ENCODE results near the gene SLC25A39. TPM values are rescaled to one million over a fixed set of nuclear protein-coding genes. Genes with fewer than 3 reads are reported as not detected.
"Not testable (repeated sequence)": the region's sequence is repeated elsewhere in the genome, so short reads cannot be mapped to it uniquely, and the experiment has no call there.

SLC25A39 gene, protein sequence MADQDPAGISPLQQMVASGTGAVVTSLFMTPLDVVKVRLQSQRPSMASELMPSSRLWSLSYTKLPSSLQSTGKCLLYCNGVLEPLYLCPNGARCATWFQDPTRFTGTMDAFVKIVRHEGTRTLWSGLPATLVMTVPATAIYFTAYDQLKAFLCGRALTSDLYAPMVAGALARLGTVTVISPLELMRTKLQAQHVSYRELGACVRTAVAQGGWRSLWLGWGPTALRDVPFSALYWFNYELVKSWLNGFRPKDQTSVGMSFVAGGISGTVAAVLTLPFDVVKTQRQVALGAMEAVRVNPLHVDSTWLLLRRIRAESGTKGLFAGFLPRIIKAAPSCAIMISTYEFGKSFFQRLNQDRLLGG
- total RNA-seq (10 to 100 TPM; 36.3 to 54.7 (median 43.1) TPM), polyA plus RNA-seq (100 to 1,000 TPM in 1 of 2 donors, 10 to 100 TPM in 1; 81.8 to 105 TPM)
- long read RNA-seq, donor 1, transcript SLC25A39-202 (12 exons, 1,565 nt): minor isoform, 20 of 113 reads
- long read RNA-seq, donor 1, transcript SLC25A39-201 (12 exons, 1,607 nt): major isoform, 53 of 113 reads
- long read RNA-seq, donor 1, partial matches to known transcripts: 21 of 113 reads
- long read RNA-seq, donor 1, other reads (novel, unspliced or antisense): 16 of 113 reads
- long read RNA-seq, donor 2, transcript SLC25A39-202 (12 exons, 1,565 nt): minor isoform, 10 of 115 reads
- long read RNA-seq, donor 2, transcript SLC25A39-201 (12 exons, 1,607 nt): major isoform, 66 of 115 reads
- long read RNA-seq, donor 2, partial matches to known transcripts: 18 of 115 reads
- long read RNA-seq, donor 2, other reads (novel, unspliced or antisense): 19 of 115 reads
- long read RNA-seq, donor 3, transcript SLC25A39-202 (12 exons, 1,565 nt): minor isoform, 26 of 197 reads
- long read RNA-seq, donor 3, transcript SLC25A39-201 (12 exons, 1,607 nt): major isoform, 127 of 197 reads
- long read RNA-seq, donor 3, transcript SLC25A39-212 (12 exons, 1,542 nt): minor isoform, 5 of 197 reads
- long read RNA-seq, donor 3, partial matches to known transcripts: 17 of 197 reads
- long read RNA-seq, donor 3, other reads (novel, unspliced or antisense): 20 of 197 reads

DNA sequence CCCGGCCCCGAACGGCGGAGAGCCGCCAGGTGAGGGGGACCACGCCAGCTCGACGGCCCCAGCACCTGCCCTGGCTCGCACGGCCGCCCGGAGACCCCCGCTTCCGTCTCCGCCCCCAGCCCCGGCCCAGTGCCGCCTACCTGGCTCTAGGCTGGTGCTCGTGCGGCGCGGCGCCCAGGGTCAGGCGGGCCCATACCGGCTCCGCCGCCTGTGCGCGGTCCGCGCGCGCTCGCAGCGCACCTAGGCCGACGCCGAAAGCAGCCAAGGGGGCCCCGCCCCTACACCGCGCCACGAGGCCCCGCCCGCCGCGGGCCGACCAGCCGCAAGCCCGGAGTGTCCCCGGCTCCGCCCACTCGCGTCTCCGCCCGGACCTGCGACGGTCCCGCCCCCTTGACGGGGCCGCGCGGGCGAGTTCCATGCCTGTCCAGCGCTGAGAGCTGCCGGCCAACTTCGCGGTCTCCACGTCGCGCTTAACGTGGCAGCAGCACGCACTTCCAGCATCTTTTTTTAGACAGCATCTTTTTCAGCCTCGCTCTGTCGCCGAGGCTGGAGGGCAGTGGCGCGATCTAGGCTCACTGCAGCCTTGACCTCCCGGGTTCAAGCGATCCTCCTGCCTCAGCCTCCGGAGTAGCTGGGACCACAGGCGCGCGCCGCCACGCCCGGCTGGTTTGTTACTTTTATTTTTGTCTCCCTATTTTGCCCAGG lies at the start of gene SLC25A39:
TSS of gene SLC25A39 (minus strand) at position 253 of the 705 bp plus-strand sequence. CDS start 1,261 bp downstream, outside the sequence.
- H3K4me3 ChIP-seq: peak within 1 kb of the TSS; percentile 90 to 100 (median 98)
- TF ChIP-seq, protein P1, sequence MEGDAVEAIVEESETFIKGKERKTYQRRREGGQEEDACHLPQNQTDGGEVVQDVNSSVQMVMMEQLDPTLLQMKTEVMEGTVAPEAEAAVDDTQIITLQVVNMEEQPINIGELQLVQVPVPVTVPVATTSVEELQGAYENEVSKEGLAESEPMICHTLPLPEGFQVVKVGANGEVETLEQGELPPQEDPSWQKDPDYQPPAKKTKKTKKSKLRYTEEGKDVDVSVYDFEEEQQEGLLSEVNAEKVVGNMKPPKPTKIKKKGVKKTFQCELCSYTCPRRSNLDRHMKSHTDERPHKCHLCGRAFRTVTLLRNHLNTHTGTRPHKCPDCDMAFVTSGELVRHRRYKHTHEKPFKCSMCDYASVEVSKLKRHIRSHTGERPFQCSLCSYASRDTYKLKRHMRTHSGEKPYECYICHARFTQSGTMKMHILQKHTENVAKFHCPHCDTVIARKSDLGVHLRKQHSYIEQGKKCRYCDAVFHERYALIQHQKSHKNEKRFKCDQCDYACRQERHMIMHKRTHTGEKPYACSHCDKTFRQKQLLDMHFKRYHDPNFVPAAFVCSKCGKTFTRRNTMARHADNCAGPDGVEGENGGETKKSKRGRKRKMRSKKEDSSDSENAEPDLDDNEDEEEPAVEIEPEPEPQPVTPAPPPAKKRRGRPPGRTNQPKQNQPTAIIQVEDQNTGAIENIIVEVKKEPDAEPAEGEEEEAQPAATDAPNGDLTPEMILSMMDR (IDR thresholded peaks at IDR 0.05): no peak
- peaks cover 9 to 41% (median 35%) of the 10 kb centered on the region in 9 donors for H3K4me1 ChIP-seq
- H3K27ac ChIP-seq: peak within 1 kb of the TSS; percentile 79 to 98 (median 94)
- intact Hi-C loops (cut with DNase I): loop anchor here in 8 of 10 donors (1.0 to 5.0 kb wide), 8 partner anchors 42 to 112 kb away; partner anchors contain the start of gene UBTF (in 2 of the 8)
- 1% methylated on average over 73 to 85 of the region's 85 CpGs for WGBS, 2 donors
- H3K9me3 ChIP-seq: no peaks in the 10 kb centered on the region
- ATAC-seq: peak; percentile 88 to 93 (median 92)
- H3K36me3 ChIP-seq: peaks cover 0 to 31% (median 24%) of the 10 kb centered on the region in 9 donors
- no peaks in the 10 kb centered on the region for H3K27me3 ChIP-seq
- DNase-seq: peak; percentile 94 to 97

DNA sequence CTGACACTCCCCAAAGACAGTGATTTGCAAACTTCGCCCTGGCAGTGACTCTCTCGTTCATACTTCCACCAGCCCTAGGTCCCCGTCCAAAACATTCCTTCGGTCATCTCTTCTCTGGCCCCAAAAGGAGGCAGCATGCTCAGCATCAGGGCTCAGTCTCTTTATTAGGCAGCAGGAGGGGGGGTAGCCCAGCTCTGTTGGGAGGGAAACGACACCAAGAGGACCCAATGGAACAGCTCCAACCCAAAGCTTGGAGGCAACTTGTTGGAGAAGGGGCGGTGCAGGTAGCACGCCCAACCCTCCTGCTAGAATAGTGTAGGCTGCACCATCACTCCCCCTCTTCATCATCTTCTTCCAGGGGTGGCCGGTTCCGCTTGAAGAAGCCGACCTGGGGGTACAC lies 47.4 kb upstream of the SLC25A39 start:
- intact Hi-C loops (cut with DNase I): no loop called here
- H3K9me3 ChIP-seq: no peaks in the 10 kb centered on the region
- H3K36me3 ChIP-seq: no peaks in the 10 kb centered on the region
- H3K27ac ChIP-seq: no peak overlapping the region
- H3K4me1 ChIP-seq: peaks cover 0 to 30% (median 6%) of the 10 kb centered on the region in 9 donors
- peaks cover 0 to 26% (median 9%) of the 10 kb centered on the region in 7 donors for H3K27me3 ChIP-seq
- no peak for ATAC-seq
- TF ChIP-seq, protein P1 (IDR thresholded peaks at IDR 0.05): no peak
- WGBS, 2 donors: 68 to 73% methylated on average over 10 of the region's 10 CpGs
- DNase-seq: no peak
- no peak overlapping the region for H3K4me3 ChIP-seq

DNA sequence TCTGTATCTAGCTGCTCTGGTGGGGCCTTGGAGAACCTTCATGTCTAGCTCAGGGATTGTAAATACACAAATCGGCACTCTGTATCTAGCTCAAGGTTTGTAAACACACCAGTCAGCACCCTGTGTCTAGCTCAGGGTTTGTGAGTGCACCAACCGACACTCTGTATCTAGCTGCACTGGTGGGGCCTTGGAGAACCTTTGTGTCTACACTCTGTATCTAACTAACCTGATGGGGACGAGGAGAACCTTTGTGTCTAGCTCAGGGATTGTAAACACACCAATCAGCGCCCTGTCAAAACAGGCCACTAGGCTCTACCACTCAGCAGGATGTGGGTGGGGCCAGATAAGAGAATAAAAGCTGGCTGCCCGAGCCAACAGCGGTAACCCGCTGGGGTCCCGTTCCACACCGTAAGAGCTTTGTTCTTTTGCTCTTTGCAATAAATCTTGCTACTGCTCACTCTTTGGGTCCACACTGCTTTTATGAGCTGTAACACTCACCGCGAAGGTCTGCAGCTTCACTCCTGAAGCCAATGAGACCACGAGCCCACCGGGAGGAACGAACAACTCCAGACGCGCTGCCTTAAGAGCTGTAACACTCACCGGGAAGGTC lies 44.9 kb upstream of the SLC25A39 start:
- intact Hi-C loops (cut with DNase I); H3K36me3 ChIP-seq; H3K4me1 ChIP-seq; H3K4me3 ChIP-seq; H3K27ac ChIP-seq; DNase-seq; ATAC-seq; H3K9me3 ChIP-seq: not testable (repeated sequence)
- 67 to 68% methylated on average over 17 of the region's 17 CpGs for WGBS, 2 donors
- peaks cover 0 to 35% (median 13%) of the 10 kb centered on the region in 7 donors for H3K27me3 ChIP-seq

DNA sequence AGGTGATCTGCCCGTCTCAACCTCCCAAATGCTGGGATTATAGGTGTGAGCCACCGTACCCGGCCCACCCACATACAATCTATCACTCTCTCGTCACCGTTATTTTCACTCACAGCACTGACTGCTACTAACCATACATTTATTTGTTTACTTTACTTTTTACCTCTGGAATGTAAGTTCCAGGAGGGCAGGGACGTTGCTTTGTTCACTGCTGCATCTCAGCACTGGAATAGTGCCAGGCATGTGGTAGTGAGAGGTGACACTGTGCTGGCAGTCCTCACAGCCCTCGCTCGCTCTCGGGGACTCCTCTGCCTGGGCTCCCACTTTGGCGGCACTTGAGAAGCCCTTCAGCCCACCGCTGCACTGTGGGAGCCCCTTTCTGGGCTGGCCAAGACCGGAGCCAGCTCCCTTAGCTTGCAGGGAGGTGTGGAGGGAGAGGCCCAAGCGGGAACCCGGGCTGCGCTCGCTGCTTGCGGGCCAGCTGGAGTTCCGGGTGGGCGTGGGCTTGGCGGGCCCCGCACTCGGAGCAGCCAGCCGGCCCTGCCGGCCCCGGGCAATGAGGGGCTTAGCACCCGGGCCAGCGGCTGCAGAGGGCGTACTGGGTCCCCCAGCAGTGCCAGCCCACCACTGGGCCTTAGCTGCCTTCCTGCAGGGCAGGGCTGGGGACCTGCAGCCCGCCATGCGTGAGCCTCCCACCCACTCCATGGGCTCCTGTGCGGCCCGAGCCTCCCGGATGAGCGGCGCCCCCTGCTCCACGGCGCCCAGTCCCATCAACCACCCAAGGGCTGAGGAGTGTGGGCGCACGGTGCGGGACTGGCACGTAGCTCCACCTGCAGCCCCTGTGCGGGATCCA lies 44.0 kb upstream of the SLC25A39 start:
- H3K36me3 ChIP-seq; ATAC-seq; intact Hi-C loops (cut with DNase I); H3K9me3 ChIP-seq; H3K4me3 ChIP-seq; H3K27ac ChIP-seq; DNase-seq; H3K4me1 ChIP-seq: not testable (repeated sequence)
- H3K27me3 ChIP-seq: peaks cover 0 to 35% (median 13%) of the 10 kb centered on the region in 7 donors
- WGBS, 2 donors: 94 to 95% methylated on average over 42 of the region's 42 CpGs

All from heart right ventricle (tissue), 16 donors.